Left renal cortex interstitium (tissue), 4 donors: ENCODE measurements around the gene C1S. TPM values are rescaled to one million over a fixed set of nuclear protein-coding genes. Genes with fewer than 3 reads are reported as not detected.
"Not testable (repeated sequence)": the region's sequence is repeated elsewhere in the genome, so short reads cannot be mapped to it uniquely, and the experiment has no call there.

Source experiments
- DNase-seq, 4 donors: peaks; one replicate each; pipeline ENCODE4 v3.0.0-alpha.2; 2013; ENCODE audit warnings: low read depth in 4 of 4, low spot score in 2 of 4, missing footprints in 1 of 4
- polyA plus RNA-seq, 4 donors: library from polyadenylated mRNA; unstranded; fragments of 120-200 nt; gene quantifications; one replicate each; pipeline ENCODE4 v1.2.1, GENCODE V29; 2013; ENCODE audit not compliant: insufficient read length in 4 of 4

The C1S gene
- polyA plus RNA-seq, 4 donors = 51.9 to 71.0 (median 56.4) TPM

DNA sequence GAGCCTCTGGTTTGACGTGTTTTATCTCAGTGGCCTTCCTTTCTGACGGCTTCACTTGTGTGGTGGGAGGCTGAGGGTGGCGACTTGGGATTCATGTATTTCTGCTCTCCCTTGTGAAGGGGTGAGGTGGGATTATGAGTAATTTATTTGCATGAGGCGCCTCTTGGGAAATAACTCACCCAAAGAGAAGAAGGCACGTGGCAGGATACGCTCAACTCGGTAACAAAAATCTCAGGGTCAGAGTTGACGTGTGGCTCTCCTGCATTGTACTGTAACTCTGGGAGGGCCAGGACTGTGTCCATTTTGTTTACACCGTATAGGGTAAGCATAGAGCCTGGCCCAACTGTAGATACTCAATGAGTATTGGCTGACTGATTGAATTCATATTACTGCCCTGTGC lies 14.6 kb upstream of the C1S start:
- no peak for DNase-seq

DNA sequence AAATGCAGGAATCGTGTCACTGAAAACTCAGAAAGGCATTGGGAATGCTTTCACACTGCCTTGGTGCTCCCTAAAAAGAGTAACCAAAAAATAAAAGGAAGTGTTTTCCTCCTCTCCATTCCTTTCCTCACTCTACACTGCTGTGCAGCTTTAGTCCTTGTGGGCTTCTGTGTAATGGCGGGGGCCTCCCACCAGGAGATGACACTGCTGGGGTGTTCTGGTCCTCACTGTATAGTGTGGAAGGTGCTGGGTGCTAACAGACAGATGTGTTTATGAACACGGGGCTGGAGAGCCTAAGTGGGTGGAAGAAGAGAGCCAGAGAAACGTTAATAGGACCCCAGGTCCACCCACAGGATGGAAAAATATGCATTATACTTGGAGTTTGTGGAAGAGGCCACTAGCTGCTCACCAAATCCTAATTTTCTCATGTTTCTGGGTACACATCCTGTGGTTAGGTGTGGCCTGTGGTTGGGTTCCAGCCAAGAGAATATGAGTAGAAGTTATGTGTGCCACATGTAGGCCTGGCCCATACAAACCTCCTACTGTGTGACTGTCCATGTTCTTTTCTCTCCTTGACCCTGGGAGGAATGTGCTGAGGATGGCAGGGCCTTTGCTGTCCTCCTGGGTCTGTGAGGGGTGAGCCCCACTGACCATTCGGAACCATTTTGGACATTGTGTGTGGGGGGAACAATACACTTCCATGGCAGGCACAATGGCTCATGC lies 14.0 kb upstream of the C1S start:
- no peak for DNase-seq

DNA sequence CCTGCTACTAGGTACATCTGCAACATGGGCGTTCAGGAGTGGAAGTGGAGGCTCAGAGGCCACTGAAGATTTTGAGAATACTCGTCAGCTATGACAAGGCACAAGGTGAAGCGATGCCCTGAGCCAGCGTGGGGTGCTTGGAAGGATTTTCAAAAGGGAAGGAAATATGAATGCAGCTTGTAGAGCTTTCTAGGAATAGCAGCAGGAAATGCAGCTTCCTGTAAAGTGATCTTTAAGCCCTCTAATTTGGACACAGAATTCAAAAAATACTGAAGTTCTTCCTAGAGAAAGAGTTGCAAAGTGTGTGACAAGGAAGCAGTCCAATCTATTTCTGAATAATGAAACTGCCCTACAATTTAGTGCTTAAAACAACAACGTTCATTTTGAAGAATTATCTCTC lies 13.2 kb upstream of the C1S start:
- no peak for DNase-seq

DNA sequence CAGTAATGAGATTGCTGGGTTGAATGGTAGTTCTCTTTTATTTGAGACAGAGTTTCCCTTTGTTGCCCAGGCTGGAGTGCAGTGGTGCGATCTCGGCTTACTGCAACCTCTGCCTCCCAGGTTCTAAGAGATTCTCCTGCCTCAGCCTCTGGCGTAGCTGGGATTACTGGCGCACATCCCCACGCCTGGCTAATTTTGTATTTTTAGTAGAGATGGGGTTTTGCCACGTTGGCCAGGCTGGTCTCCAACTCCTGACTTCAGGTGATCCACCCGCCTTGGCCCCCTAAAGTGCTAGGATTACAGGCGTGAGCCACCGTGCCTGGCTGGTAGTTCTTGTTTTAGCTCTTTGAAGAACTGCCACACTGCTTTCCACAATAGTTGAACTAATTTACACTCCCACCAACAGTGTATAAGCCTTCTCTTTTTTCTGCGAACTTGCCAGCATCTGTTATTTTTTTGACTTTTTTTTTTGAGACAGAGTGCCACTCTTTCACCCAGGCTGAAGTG lies 11.0 kb upstream of the C1S start:
- DNase-seq = not testable (repeated sequence)

DNA sequence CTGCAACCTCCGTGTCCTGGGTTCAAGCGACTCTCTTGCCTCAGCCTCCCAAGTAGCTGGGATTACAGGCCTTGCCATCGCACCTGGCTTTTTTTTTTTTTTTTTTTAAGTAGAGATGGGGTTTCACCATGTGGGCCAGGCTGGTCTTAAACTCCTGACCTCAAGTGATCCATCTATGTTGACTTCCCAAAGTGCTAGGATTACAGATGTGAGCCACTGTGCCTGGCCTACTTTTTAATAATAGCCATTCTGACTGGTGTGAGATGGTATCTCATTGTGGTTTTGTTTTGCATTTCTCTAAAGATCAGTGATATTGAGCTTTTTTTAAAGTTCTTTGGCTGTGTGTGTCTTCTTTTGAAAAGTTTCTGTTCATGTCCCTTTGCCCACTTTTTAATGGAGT lies 10.5 kb upstream of the C1S start:
- not testable (repeated sequence) for DNase-seq

DNA sequence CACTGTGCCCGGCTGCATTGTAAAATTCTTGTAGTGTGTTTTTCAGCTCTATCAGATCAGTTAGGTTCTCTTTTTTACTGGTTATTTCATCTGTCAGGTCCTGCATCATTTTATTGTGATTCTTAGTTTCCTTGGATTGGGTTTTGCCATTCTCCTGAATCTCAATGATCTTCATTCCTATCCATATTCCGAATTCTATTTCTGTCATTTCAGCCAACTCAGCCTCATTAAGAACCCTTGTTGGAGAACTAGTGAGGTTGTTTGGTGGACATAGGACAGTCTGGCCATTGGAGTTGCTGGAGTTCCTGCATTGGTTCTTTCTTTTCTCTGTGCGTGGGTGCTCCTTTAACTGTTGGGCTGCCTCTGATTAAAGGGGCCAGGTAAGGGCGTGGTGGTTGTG lies 5.6 kb upstream of the C1S start:
- DNase-seq = no peak

DNA sequence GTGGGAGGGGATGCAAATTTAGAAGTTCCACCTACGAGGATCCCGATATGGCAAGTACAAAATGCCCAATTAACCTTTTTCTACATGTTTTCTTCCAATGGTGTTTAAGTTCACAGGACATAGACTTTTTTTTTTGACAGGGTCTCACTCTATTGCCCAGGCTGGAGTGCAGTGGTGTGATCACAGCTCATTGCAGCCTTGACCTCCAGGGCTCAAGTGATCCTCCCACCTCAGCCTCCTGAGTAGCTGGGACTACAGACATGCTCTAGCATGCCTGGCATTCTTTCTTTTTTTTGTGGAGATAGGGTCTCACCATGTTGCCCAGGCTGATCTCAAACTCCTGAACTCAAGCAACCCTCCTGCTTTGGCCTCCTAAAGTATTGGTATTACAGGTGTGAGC lies 4.8 kb upstream of the C1S start:
- not testable (repeated sequence) for DNase-seq

DNA sequence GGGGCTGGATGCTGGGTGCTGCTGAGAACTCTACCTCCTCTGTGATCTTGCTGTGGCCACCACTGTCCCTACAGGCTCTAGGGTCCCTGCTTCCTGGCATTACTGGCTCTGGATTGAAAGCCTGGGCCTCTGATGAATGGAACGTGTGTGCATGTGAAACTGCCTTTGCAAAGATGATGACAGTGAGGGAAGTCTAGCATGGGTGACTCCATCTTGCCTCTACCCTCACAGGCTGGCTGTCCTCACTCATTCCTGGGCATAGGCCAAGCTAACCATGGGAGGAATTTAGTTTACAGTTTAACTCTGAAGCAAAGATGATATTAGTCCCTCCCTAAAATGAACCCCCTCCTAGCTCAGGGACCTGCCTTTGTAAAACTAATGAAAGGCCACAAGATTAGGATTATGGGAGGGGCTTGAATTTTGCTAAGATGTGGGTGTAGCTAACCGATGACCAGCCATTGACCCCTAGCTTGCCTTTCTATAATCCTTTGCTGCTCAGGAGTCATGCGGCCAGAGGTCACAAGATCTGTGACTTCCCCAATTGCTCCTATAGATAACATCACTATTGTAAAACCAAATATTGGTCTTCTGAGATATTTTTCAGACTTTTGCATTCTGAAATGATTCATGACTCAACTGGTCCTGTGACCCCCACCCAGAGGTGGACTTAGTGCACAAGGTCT lies 2.2 kb upstream of the C1S start:
- no peak for DNase-seq

DNA sequence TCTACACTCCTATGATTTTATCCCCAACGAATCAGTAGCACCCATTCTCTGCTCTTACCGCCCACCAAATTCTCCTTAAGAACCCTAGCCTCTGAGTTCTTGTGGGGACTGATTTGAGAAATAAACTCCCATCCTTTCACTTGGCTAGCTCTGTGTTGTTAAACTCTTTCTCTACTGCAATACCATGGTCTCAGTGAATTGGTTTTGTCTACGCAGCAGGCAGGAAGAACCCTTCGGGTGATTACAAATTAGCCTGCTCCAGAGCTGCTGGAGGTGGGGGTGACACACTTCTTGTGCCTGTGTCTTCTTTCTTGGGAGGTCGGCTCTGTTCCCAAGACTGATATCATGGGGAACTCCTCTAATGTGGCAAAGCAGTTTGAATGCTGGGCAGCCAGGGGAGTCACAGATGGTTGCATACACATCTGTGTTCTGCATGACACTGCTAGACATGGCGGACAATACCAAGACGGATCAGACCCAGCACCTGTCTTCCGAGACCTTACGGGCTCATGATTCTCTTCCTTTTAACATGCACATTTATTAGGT lies 1.6 kb upstream of the C1S start:
- no peak for DNase-seq

DNA sequence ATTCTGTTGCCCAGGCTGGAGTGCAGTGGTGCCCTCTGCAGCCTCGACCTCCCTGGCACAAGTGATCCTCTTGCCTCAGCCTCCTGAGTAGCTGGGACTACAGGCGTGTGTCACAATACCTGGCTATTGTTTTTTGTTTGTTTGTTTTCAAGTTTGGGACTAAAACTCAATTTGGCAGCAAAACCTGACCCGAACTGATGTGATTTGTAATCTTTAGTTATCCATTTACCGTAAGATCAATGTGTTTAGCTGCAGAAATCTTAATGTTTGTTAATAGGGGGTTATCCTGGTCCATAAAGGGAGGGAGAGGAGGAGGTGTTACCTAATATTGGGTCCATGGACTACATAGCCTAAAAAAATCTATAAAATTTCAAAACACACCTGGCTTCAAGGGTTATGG lies 738 bp upstream of the C1S start:
- no peak for DNase-seq

DNA sequence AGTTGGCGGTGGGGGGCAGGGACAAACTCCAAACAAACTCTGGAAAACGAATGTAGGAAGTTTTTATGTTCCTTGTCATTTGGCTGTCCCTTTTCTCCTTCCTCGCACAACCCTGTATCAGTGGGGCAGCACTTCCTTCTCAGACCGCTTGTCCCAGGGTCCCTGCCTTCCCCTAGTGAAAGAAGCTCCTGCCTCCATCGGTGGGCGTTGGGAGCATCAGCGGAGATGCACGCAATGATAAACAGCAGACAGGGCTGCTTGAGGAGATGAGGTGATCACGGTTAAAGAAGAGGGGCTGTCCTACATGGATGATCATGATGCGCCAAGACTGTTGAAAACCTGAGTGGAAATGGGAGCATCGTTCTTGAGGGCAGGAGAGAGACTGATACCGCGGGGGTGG lies 620 bp downstream of the C1S start:
- no peak for DNase-seq

DNA sequence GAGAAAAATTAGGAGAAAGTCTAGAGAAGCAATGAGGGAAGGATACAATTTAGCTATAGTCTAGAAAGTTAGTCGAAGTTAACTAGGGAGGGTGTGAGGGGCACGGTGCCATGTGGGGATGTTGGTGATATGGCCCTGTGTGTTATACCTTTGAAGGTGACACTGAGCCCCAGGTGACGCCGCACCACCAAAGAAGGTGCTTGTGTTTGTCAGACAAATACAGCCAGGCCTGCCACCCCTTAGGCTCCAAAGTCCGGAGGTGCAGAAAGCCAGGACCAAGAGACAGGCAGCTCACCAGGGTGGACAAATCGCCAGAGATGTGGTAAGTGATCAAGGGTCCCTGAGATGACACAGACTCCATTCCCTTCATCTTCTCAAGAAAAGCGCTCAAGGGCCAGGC lies 1.1 kb downstream of the C1S start:
- no peak for DNase-seq

DNA sequence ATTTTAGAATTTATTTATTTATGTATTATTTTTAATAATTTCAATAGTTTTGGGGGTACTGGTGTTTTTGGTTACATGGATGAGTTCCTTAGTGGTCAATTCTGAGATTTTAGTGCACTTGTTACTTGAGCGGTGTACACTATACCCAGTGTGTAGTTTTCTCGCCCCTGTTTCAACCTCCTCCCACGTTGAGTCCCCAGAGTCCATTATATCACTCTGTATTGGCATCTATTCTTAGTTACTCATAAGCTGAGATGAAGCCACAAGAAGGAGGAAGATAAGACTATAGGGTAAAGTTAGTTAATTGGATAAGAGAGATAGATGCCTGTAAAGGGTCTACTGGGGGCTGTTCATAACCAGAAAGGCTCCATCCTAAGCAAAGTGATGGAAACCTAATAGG lies 4.0 kb downstream of the C1S start:
- DNase-seq = no peak

DNA sequence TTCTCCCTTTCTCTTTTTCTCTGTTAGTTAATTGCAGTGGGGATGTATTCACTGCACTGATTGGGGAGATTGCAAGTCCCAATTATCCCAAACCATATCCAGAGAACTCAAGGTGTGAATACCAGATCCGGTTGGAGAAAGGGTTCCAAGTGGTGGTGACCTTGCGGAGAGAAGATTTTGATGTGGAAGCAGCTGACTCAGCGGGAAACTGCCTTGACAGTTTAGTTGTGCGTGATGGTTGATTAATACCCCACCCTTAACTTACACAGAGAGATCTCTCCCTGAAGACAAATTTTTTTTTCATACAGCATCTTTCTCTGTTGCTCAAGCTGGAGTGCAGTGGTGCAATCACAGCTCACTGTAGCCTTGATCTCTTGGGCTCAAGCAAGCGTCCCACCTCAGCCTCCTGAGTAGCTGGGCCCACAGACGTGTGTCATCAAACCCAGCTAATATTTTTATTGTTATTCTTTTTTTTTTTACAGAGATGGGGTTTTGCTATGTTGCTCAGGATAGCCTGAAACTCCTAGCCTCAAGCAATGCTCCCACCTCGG lies 4.6 kb downstream of the C1S start:
- no peak for DNase-seq

DNA sequence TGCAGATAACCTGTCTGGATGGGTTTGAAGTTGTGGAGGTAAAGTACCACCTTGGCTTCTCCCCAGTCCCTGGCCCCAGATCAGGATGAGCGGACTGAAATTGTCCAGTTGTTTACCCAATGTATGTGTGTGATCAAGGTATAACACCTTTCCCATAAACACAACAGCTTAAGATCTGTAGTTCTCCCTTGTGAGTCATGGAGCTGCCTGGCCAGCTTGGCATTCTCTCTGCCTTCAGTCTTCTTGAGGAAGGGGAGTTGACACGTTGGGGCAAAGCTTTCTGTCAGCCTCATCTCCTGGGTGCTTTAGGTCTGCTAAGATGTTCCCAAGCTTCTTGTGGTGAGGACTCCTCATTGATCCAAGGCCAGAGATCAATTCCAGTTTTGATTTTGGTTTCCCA lies 6.1 kb downstream of the C1S start:
- DNase-seq = no peak

DNA sequence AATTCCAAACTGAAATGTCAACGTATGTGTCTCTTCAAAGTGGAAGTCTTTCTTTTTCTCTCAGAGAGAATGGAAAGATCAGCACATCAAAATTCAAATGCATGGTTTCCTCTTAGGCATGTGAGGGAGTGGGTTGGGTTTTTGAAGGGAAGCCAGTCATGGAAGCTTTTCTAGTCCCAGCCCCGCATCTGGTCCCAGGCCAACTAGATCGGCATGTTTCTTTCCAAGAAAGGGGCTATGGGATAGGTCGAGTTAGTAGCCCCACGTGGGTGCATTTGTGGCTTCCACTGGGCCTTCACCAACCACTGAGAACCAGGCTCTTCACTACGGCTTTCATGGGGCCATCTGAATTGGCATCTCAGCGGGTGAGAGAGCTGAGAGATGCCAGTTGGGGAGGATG lies 6.6 kb downstream of the C1S start:
- no peak for DNase-seq

DNA sequence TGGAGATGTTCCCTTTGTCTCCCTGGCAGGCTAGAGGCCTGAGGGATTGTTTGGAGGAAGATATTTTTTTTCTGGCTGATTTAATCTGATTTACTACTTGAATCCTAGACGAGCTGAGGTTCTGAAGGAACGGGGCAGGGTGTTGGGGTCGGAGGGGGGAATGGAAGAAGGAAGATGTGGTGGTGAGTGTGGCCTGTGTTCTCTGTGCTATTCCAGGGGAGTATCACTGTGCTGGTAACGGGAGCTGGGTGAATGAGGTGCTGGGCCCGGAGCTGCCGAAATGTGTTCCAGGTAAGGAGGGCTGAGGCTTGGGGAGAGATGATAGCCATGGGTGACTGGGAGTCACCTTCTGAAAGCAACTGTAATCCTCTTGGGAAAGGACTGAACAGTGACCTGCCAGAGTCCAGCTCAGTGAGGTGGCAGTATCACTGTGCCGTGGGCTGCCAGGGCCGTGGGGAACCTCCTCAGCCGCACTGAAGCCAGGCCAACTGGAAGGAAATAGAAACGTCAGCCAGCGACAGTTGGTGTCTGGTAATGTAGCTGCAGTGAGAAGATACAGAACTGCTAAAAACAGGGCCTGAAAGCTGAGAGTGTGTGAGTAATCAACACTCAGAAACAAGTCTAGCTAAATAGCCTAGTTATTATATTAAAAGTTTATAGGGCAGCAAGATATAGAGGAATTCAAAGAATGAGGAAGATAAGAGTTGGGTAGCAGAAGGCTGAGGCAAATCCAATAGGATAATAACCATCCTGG lies 7.9 kb downstream of the C1S start:
- DNase-seq = no peak

DNA sequence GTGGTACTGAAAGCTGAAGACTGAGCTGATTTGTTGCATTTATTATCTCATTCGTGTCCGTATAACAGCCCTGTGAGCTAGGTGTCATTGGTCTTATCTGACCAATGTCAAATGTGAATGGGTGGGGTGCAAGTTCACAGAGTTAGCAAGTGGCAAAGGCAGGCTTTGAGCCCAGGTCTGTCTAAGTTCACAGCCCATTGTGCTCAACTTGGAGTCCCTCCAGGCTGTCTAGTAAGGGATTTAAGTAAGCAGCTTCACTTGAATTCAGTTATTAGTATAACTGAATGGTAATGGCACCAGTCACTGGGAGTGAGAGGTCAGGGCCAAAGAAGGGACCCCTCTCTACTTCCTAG lies 8.5 kb downstream of the C1S start:
- DNase-seq = no peak

DNA sequence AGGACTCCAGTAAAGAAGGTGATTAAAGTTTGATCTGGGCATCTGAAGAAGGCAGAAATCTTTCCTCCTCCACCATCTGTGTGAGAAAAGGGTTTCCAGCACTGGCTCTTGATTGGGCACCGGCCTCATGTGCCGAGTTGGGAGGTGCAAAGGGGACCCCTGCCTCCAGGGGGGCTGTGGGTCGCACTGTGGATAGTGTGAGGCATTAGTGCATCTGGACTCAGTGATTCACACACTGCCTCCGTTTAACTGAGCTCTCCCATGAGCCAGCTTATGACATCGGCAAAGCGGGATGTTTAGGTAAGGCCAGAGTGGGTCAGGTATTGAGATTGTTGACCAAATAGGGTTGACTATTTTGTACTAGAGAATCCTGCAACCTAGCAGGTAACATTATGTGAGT lies 8.9 kb downstream of the C1S start:
- DNase-seq = no peak

DNA sequence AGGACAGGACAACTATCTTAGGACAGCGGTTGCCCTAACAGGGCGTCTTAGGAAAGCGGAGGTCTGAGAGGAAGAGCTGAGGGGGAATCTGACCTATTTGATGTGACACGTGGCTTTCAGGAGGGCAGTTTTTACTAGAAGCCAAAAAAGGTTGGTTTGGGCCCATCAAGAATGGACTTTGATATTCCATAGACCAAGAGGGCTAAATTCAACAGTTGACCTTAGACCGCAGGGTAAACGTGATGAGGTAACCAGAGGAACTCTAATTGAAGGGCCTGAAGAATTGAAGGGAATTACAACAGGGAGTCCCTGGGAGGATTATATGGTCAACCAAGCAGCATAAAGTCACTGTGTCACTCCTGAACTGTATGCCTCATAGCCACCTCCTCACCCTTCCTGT lies 11.5 kb downstream of the C1S start:
- no peak for DNase-seq

DNA sequence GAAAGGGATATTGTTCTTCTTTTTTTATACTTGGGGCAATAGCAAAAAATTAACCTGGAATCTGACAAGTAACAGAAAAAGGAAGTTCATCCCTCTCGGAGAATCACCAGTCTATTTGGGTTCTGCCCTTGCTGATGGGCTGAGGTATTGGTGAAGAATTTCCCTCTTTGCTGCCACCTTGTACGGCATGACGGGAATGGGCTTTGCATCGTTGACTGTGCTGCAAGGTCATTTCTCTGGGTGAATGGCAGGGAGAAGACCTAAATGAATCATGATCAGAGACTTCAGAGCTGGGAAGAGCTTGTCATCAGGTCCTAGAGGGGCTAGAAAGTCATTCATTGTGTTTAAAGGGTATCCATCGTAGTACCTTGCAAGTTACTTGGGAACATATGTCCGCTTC lies 12.0 kb downstream of the C1S start:
- no peak for DNase-seq
